Upper lobe of left lung (tissue), 4 donors: ENCODE data around the gene PSAP.

ENCODE experiments used
- POLR2A ChIP-seq, 4 donors: fragments of 450-650 bp; IDR thresholded peaks; one replicate each; pipeline ENCODE4 v1.5.1; 2016 to 2017; ENCODE audit warnings: antibody characterized with exemption in 4 of 4, mild to moderate bottlenecking in 2 of 4
- TF ChIP-seq, protein P1 (sequence below), 6 experiments: fragments of 450-650 bp in 4 of 6; fragments of 200-600 bp in 2 of 6; sonication (generic) in 2 of 6; IDR thresholded peaks; one replicate each; pipeline ENCODE4 v1.5.1; 2016 to 2019; ENCODE audit warnings: antibody characterized with exemption in 6 of 6

GRCh38 chr10:71833451-71834342 lies 17.4 kb downstream of the PSAP start:
- no peak for TF ChIP-seq POLR2A (IDR thresholded peaks at IDR 0.05)
- TF ChIP-seq, protein P1, sequence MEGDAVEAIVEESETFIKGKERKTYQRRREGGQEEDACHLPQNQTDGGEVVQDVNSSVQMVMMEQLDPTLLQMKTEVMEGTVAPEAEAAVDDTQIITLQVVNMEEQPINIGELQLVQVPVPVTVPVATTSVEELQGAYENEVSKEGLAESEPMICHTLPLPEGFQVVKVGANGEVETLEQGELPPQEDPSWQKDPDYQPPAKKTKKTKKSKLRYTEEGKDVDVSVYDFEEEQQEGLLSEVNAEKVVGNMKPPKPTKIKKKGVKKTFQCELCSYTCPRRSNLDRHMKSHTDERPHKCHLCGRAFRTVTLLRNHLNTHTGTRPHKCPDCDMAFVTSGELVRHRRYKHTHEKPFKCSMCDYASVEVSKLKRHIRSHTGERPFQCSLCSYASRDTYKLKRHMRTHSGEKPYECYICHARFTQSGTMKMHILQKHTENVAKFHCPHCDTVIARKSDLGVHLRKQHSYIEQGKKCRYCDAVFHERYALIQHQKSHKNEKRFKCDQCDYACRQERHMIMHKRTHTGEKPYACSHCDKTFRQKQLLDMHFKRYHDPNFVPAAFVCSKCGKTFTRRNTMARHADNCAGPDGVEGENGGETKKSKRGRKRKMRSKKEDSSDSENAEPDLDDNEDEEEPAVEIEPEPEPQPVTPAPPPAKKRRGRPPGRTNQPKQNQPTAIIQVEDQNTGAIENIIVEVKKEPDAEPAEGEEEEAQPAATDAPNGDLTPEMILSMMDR (IDR thresholded peaks at IDR 0.05): no peak
